SU-DHL-6 (cell line): Measurements from ENCODE around the gene DPH7.
"Not testable (repeated sequence)": the region's sequence is repeated elsewhere in the genome, so short reads cannot be mapped to it uniquely, and the experiment has no call there.

ENCODE experiments used
- H2AFZ ChIP-seq: fragments of 200-600 bp; sonication (generic); 2 replicates; pipeline ENCODE4 v1.6.1; 2014; ENCODE audit warnings: low read depth, mild to moderate bottlenecking, moderate library complexity, mixed read lengths, antibody characterized with exemption, low read length; ENCODE audit not compliant: severe bottlenecking
- H3F3A ChIP-seq: fragments of 200-600 bp; shearing (Covaris generic); 2 replicates; pipeline ENCODE4 v1.6.0; 2016; ENCODE audit warnings: antibody characterized with exemption, mild to moderate bottlenecking; ENCODE audit not compliant: insufficient read depth
- H3K27ac ChIP-seq: fragments of 200-600 bp; sonication (generic); 2 replicates; pipeline ENCODE4 v1.5.1; 2016; ENCODE audit warnings: low read depth, mild to moderate bottlenecking, low read length, moderate library complexity, mixed read lengths
- H3K27me3 ChIP-seq: fragments of 200-600 bp; sonication (generic), shearing (Covaris generic); 2 replicates; pipeline ENCODE4 v1.6.0; 2014; ENCODE audit warnings: mild to moderate bottlenecking, low read length
- H3K36me3 ChIP-seq: fragments of 200-600 bp; sonication (generic); 2 replicates; pipeline ENCODE4 v1.6.1; 2014; ENCODE audit warnings: mild to moderate bottlenecking, low read length, mixed read lengths
- H3K4me2 ChIP-seq: fragments of 300-600, 200-600 bp; shearing (Covaris generic), sonication (generic); 2 replicates; pipeline ENCODE4 v1.6.0; 2014; ENCODE audit warnings: low read length, low read depth, mild to moderate bottlenecking; ENCODE audit not compliant: poor library complexity, severe bottlenecking
- H3K4me3 ChIP-seq: fragments of 200-600 bp; sonication (generic); 2 replicates; pipeline ENCODE4 v1.5.1; 2014; ENCODE audit warnings: antibody characterized with exemption, low read length, mild to moderate bottlenecking, mixed read lengths; ENCODE audit not compliant: insufficient read depth, poor library complexity, severe bottlenecking
- H3K79me2 ChIP-seq: fragments of 200-600 bp; sonication (generic); 2 replicates; pipeline ENCODE4 v1.6.1; 2014; ENCODE audit warnings: mild to moderate bottlenecking, low read length, moderate library complexity; ENCODE audit not compliant: insufficient read depth
- H3K9ac ChIP-seq: fragments of 200-600 bp; sonication (generic); 2 replicates; pipeline ENCODE4 v1.7.0; 2014; ENCODE audit warnings: mild to moderate bottlenecking, low read length
- H3K9me2 ChIP-seq: fragments of 200-600 bp; sonication (generic); replicated peaks from 2 replicates; pipeline ENCODE4 v1.6.1; 2014; ENCODE audit warnings: low read length; ENCODE audit not compliant: insufficient read depth
- H3K9me3 ChIP-seq: fragments of 200-600 bp; sonication (generic); 2 replicates; pipeline ENCODE4 v1.6.1; 2014; ENCODE audit warnings: low read length, mixed read lengths; ENCODE audit not compliant: insufficient read depth
- H4K20me1 ChIP-seq: fragments of 200-600 bp; sonication (generic); 2 replicates; pipeline ENCODE4 v1.6.1; 2014; ENCODE audit warnings: low read depth, mild to moderate bottlenecking, antibody characterized with exemption, low read length, moderate library complexity, mixed read lengths
- CTCF ChIP-seq: fragments of 200-600 bp; sonication (generic); IDR thresholded peaks from one replicate; pipeline ENCODE4 v1.5.1; 2017; ENCODE audit warnings: antibody characterized with exemption, mild to moderate bottlenecking, low read length, moderate library complexity; ENCODE audit not compliant: insufficient read depth, poor library complexity, severe bottlenecking
- EZH2phosphoT487 ChIP-seq: fragments of 200-600 bp; sonication (generic), shearing (Covaris generic); conservative IDR thresholded peaks from 2 replicates; pipeline ENCODE4 v1.6.1; 2018; ENCODE audit warnings: mild to moderate bottlenecking, antibody characterized with exemption, low read length, moderate library complexity, mixed read lengths

DPH7 gene

GRCh38 chr9:137519553-137519952, 59.2 kb downstream of the DPH7 start:
- Histone ChIP-seq H3K27me3 (no peaks in the 10 kb centered on the region), H3K27ac (no peak overlapping the region), H3F3A (no peaks in the 10 kb centered on the region), H3K9ac (no peak overlapping the region), H3K4me3 (no peak overlapping the region), H3K9me2 (no peaks in the 10 kb centered on the region), H3K79me2 (no peaks in the 10 kb centered on the region), H4K20me1 (no peaks in the 10 kb centered on the region), H3K36me3 (no peaks in the 10 kb centered on the region), H2AFZ (no peak overlapping the region), H3K4me2 (no peak overlapping the region), H3K9me3 (no peaks in the 10 kb centered on the region)
- no peak for TF ChIP-seq CTCF
- TF ChIP-seq EZH2phosphoT487: no peak

- not testable (repeated sequence) for H3F3A ChIP-seq, H3K36me3 ChIP-seq, H3K4me3 ChIP-seq, H3K9ac ChIP-seq, H3K4me2 ChIP-seq, H3K27me3 ChIP-seq, H3K9me3 ChIP-seq, H3K27ac ChIP-seq, H2AFZ ChIP-seq, H3K9me2 ChIP-seq, H3K79me2 ChIP-seq, H4K20me1 ChIP-seq
Observed at GRCh38 chr9:137518661-137519459, 59.9 kb downstream of the DPH7 start.

GRCh38 chr9:137516144-137516917, 62.4 kb downstream of the DPH7 start:
- no peaks in the 10 kb centered on the region for H3F3A ChIP-seq
- H3K9me2 ChIP-seq: no peaks in the 10 kb centered on the region
- no peak for TF ChIP-seq CTCF
- no peak for TF ChIP-seq EZH2phosphoT487
- no peak overlapping the region for H3K4me3 ChIP-seq
- H3K4me2 ChIP-seq: no peak overlapping the region
- H3K79me2 ChIP-seq: no peaks in the 10 kb centered on the region
- no peak overlapping the region for H3K9ac ChIP-seq
- no peak overlapping the region for H3K27ac ChIP-seq
- H2AFZ ChIP-seq: no peak overlapping the region
- no peaks in the 10 kb centered on the region for H3K27me3 ChIP-seq
- no peaks in the 10 kb centered on the region for H3K9me3 ChIP-seq
- H4K20me1 ChIP-seq: no peaks in the 10 kb centered on the region
- H3K36me3 ChIP-seq: no peaks in the 10 kb centered on the region

- TF ChIP-seq EZH2phosphoT487: no peak
- no peak for TF ChIP-seq CTCF
- Histone ChIP-seq H3K9me2 (no peaks in the 10 kb centered on the region), H3K27ac (no peak overlapping the region), H3K9ac (no peak overlapping the region), H3F3A (no peaks in the 10 kb centered on the region), H3K4me3 (no peak overlapping the region), H3K27me3 (no peaks in the 10 kb centered on the region), H3K4me2 (no peak overlapping the region), H4K20me1 (no peaks in the 10 kb centered on the region), H3K36me3 (no peaks in the 10 kb centered on the region), H3K9me3 (no peaks in the 10 kb centered on the region), H2AFZ (no peak overlapping the region), H3K79me2 (no peaks in the 10 kb centered on the region)
Observed at GRCh38 chr9:137515338-137515724, 63.4 kb downstream of the DPH7 start.
